Measurements from ENCODE around the gene RPA3. TPM values are rescaled to one million over a fixed set of nuclear protein-coding genes. Genes with fewer than 3 reads are reported as not detected.

RPA3 gene
- total RNA-seq, 1 experiment from 2014 or later = 44.2 TPM

DNA sequence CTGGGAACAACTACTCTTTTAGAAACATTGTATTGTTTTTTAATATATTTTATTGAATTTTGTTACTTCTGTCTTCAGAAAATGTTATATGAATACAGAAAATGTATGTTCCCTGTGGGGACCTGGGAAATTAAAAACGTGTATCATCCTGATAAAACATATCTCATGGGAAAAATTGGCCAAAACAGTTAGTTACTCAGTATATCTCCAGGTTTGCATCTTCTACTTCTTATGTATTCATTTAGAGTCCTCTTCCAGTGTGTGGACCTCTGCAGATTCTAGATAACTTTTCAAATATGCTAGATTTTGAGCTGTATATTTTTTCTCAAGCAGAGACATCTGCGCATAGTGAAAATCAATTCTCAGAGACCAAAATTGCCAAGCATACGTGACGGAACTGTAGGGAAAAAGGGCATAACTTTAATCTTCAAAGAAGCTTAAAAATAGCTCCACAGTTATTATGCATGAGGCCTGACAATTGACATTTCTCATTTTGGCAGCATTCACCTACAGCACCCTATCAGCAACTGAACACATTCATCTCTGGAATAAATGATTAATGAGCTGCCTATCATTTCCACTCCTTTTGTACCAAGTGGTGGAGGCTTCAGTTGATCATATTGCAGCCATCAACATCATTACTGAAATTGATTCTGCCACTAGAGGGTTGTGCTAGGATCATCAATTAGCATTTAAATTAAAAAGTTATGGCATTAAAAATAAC is 104.2 kb downstream of the RPA3 start:
- no peak for DNase-seq (ENCODE audit: unreplicated experiment)
- TF ChIP-seq CTCF (IDR thresholded peaks at IDR 0.05; ENCODE audit: unreplicated experiment) = no peak
- Mint-ChIP-seq H3K27ac (ENCODE audit: low read depth, unreplicated experiment) (no peak overlapping the region), H3K9me3 (ENCODE audit: unreplicated experiment) (no peaks in the 10 kb centered on the region), H3K4me1 (ENCODE audit: insufficient read depth, unreplicated experiment) (no peaks in the 10 kb centered on the region), H3K36me3 (ENCODE audit: insufficient read depth, unreplicated experiment) (peaks cover 27% of the 10 kb centered on the region), H3K27me3 (ENCODE audit: insufficient read depth, unreplicated experiment) (no peaks in the 10 kb centered on the region), H3K4me3 (ENCODE audit: unreplicated experiment) (no peak overlapping the region)
- intact Hi-C loops (cut with micrococcal nuclease) = no loop called here
- ChIA-PET POLR2A (interaction anchor here (1.5 kb wide), 1 partner anchor 27 kb away, joined by 9 read pairs; the partner anchor contains the start of gene UMAD1), CTCF (no interaction called here)
- no TSS peak for BruUV-seq (replicated peaks)

DNA sequence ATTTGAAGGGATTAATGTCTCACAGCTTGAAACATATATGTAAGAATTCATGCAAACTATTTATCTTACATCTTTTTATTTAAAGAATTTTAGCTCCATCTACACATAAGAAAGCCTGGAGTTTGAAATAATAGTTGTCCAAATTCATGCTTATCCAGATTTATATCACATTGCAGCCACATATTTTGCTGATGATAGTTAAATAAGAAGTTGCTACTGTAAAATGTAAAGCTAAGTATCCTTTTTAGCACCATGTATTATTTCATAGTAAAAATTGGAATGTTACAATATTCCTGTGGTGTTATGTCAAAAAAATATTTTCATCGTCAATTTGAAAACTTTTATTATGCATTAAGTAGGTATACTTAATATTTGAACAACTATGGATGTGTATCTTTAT is 105.2 kb downstream of the RPA3 start:
- CTCF ChIA-PET = interaction anchor here (1.4 kb wide), 1 partner anchor 601 kb away, joined by 4 read pairs; no protein-coding TSS in a partner anchor
- POLR2A ChIA-PET = interaction anchor here (1.2 to 1.5 kb wide), 3 partner anchors 11 to 32 kb away, joined by 3 to 9 read pairs (median 3); partner anchors contain the start of gene UMAD1
- H3K4me1 Mint-ChIP-seq (ENCODE audit: insufficient read depth, unreplicated experiment) = no peaks in the 10 kb centered on the region
- H3K27ac Mint-ChIP-seq (ENCODE audit: low read depth, unreplicated experiment) = no peak overlapping the region
- H3K27me3 Mint-ChIP-seq (ENCODE audit: insufficient read depth, unreplicated experiment) = no peaks in the 10 kb centered on the region
- no peak for TF ChIP-seq CTCF (IDR thresholded peaks at IDR 0.05; ENCODE audit: unreplicated experiment)
- H3K9me3 Mint-ChIP-seq (ENCODE audit: unreplicated experiment) = no peaks in the 10 kb centered on the region
- H3K4me3 Mint-ChIP-seq (ENCODE audit: unreplicated experiment) = no peak overlapping the region
- BruUV-seq (replicated peaks) = no TSS peak
- H3K36me3 Mint-ChIP-seq (ENCODE audit: insufficient read depth, unreplicated experiment) = peaks cover 34% of the 10 kb centered on the region
- DNase-seq (ENCODE audit: unreplicated experiment) = no peak
- intact Hi-C loops (cut with micrococcal nuclease) = no loop called here

GRCh38 chr7:7612519-7612918 is 105.9 kb downstream of the RPA3 start:
- Mint-ChIP-seq H3K4me1 (ENCODE audit: insufficient read depth, unreplicated experiment) (no peaks in the 10 kb centered on the region), H3K36me3 (ENCODE audit: insufficient read depth, unreplicated experiment) (peaks cover 41% of the 10 kb centered on the region), H3K4me3 (ENCODE audit: unreplicated experiment) (no peak overlapping the region), H3K27me3 (ENCODE audit: insufficient read depth, unreplicated experiment) (no peaks in the 10 kb centered on the region), H3K27ac (ENCODE audit: low read depth, unreplicated experiment) (no peak overlapping the region), H3K9me3 (ENCODE audit: unreplicated experiment) (no peaks in the 10 kb centered on the region)
- no TSS peak for BruUV-seq (replicated peaks)
- POLR2A ChIA-PET = interaction anchor here (0.6 to 1.5 kb wide), 4 partner anchors 12 to 157 kb away, joined by 3 to 9 read pairs (median 3); partner anchors contain the start of gene UMAD1
- intact Hi-C loops (cut with micrococcal nuclease) = no loop called here
- CTCF ChIA-PET = interaction anchor here (0.7 to 1.4 kb wide), 2 partner anchors 18 to 602 kb away, joined by 3 to 4 read pairs; no protein-coding TSS in a partner anchor
- DNase-seq (ENCODE audit: unreplicated experiment) = no peak
- no peak for TF ChIP-seq CTCF (IDR thresholded peaks at IDR 0.05; ENCODE audit: unreplicated experiment)

DNA sequence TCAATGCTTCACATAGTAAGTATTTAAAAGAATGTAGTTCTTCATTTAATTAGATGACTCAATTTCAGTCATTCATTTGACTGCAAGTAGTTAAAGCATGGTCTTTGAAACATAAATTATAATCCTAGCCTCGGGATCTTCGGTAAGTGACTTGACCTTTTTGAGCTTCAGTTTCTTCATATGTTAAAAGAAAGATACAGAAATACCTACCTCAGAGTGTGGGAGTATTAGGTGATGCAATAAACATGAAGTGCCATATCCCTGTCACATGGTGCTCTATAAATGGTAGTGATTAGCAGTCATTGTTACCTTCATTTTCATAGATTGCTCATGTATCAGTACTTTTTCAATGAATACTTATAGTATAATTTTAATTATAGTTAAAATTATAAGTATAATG is 109.1 kb downstream of the RPA3 start:
- H3K27me3 Mint-ChIP-seq (ENCODE audit: insufficient read depth, unreplicated experiment) = no peaks in the 10 kb centered on the region
- intact Hi-C loops (cut with micrococcal nuclease) = no loop called here
- H3K4me1 Mint-ChIP-seq (ENCODE audit: insufficient read depth, unreplicated experiment) = no peaks in the 10 kb centered on the region
- no TSS peak for BruUV-seq (replicated peaks)
- peaks cover 68% of the 10 kb centered on the region for H3K36me3 Mint-ChIP-seq (ENCODE audit: insufficient read depth, unreplicated experiment)
- ChIA-PET POLR2A (interaction anchor here (0.6 to 1.5 kb wide), 3 partner anchors 10 to 556 kb away, joined by 3 to 5 read pairs (median 3); partner anchors contain the start of gene UMAD1), CTCF (no interaction called here)
- H3K9me3 Mint-ChIP-seq (ENCODE audit: unreplicated experiment) = no peaks in the 10 kb centered on the region
- H3K4me3 Mint-ChIP-seq (ENCODE audit: unreplicated experiment) = no peak overlapping the region
- H3K27ac Mint-ChIP-seq (ENCODE audit: low read depth, unreplicated experiment) = no peak overlapping the region
- no peak for TF ChIP-seq CTCF (IDR thresholded peaks at IDR 0.05; ENCODE audit: unreplicated experiment)
- no peak for DNase-seq (ENCODE audit: unreplicated experiment)

Data from MCF 10A (cell line).